IMR-90 (cell line): ENCODE measurements around the gene HMGCL. TPM values are rescaled to one million over a fixed set of nuclear protein-coding genes. Genes with fewer than 3 reads are reported as not detected.

ENCODE experiments used
- ATAC-seq: fragments of 200-7000 bp; cut with Tn5 transposase; 2 replicates; pipeline ENCODE4 v1.9.1; 2020; ENCODE audit warnings: low read depth, mild to moderate bottlenecking, moderate library complexity
- BruUV-seq: library from RNA; stranded (reverse); fragments of 400-500 nt; replicated peaks from 2 replicates; lab custom pipeline; 2021; lab: Mats Ljungman, UMichigan
- CTCF ChIA-PET: fragments of 300-600 bp; formaldehyde crosslinking; extraction: SDS; loops from one replicate; lab custom pipeline; 2021; ENCODE audit warnings: antibody characterized with exemption; lab: Yijun Ruan, JAX
- POLR2A ChIA-PET: fragments of 300-600 bp; sonication (Branson Sonifier 250); formaldehyde crosslinking; loops from one replicate; lab custom pipeline; 2022; ENCODE audit warnings: antibody characterized with exemption; ENCODE audit not compliant: unreplicated experiment; lab: Charles Lee
- DNase-seq: peaks from one replicate; pipeline ENCODE4 v3.0.0; 2013
- H2AFZ ChIP-seq: replicated peaks from 2 replicates; pipeline ENCODE3; 2013; ENCODE audit warnings: low read length, mild to moderate bottlenecking; ENCODE audit not compliant: poor library complexity
- H2AK5ac ChIP-seq: 2 replicates; pipeline ENCODE4 v1.6.1; 2013; ENCODE audit warnings: low read depth, low read length, inconsistent platforms
- H2AK9ac ChIP-seq: replicated peaks from 2 replicates; pipeline ENCODE3; 2013; ENCODE audit warnings: mild to moderate bottlenecking, low read depth, low read length, moderate library complexity; ENCODE audit not compliant: poor library complexity
- H2BK120ac ChIP-seq: 2 replicates; pipeline ENCODE4 v1.6.1; 2013; ENCODE audit warnings: low read depth, low read length, inconsistent platforms
- H2BK15ac ChIP-seq: 3 replicates; pipeline ENCODE4 v1.6.1; 2013; ENCODE audit warnings: low read depth, low read length, inconsistent platforms
- H2BK20ac ChIP-seq: 2 replicates; pipeline ENCODE4 v1.6.1; 2013; ENCODE audit warnings: low read depth, mild to moderate bottlenecking, inconsistent platforms, low read length, moderate library complexity
- H2BK5ac ChIP-seq: 2 replicates; pipeline ENCODE4 v1.6.1; 2013; ENCODE audit warnings: mild to moderate bottlenecking, low read depth, low read length, inconsistent platforms; ENCODE audit not compliant: poor library complexity, severe bottlenecking
- H3K14ac ChIP-seq: replicated peaks from 2 replicates; pipeline ENCODE4 v1.6.1; 2013; ENCODE audit warnings: low read depth, low read length, inconsistent platforms
- H3K18ac ChIP-seq: 2 replicates; pipeline ENCODE4 v1.6.1; 2013; ENCODE audit warnings: low read depth, low read length, control low read depth
- H3K23ac ChIP-seq: 2 replicates; pipeline ENCODE4 v1.6.1; 2013; ENCODE audit warnings: low read depth, low read length, inconsistent platforms
- H3K27ac ChIP-seq: 2 replicates; pipeline ENCODE4 v1.5.1; 2013; ENCODE audit warnings: mild to moderate bottlenecking, control low read depth, low read length; ENCODE audit not compliant: insufficient read depth
- H3K27me3 ChIP-seq: 2 replicates; pipeline ENCODE4 v1.6.1; 2013; ENCODE audit warnings: low read length; ENCODE audit not compliant: control insufficient read depth, insufficient read depth
- H3K36me3 ChIP-seq: 2 replicates; pipeline ENCODE4 v1.6.1; 2013; ENCODE audit warnings: low read length, mixed read lengths; ENCODE audit not compliant: control insufficient read depth, insufficient read depth
- H3K4ac ChIP-seq: 2 replicates; pipeline ENCODE4 v1.6.1; 2013; ENCODE audit warnings: low read depth, low read length, inconsistent platforms
- H3K4me1 ChIP-seq: 2 replicates; pipeline ENCODE4 v1.6.1; 2013; ENCODE audit warnings: low read length, mixed read lengths; ENCODE audit not compliant: control insufficient read depth, insufficient read depth
- H3K4me2 ChIP-seq: 2 replicates; pipeline ENCODE4 v1.6.1; 2013; ENCODE audit warnings: low read depth, mild to moderate bottlenecking, control low read depth, low read length, moderate library complexity
- H3K4me3 ChIP-seq: 2 replicates; pipeline ENCODE4 v1.5.1; 2013; ENCODE audit warnings: low read depth, mild to moderate bottlenecking, control low read depth, low read length, moderate library complexity; ENCODE audit not compliant: insufficient read depth
- H3K56ac ChIP-seq: 2 replicates; pipeline ENCODE4 v1.6.1; 2013; ENCODE audit warnings: low read length, inconsistent platforms; ENCODE audit not compliant: insufficient read depth; ENCODE audit errors: extremely low read depth
- H3K79me1 ChIP-seq, 2 experiments: 2 replicates each; pipeline ENCODE4 v1.6.1; 2013; ENCODE audit warnings: low read length in 2 of 2, inconsistent platforms in 1 of 2, low read depth in 1 of 2
- H3K9ac ChIP-seq: 2 replicates; pipeline ENCODE4 v1.6.1; 2013; ENCODE audit warnings: low read depth, low read length, control low read depth
- H3K9me1 ChIP-seq: 2 replicates; pipeline ENCODE4 v1.6.1; 2013; ENCODE audit warnings: low read length, inconsistent platforms; ENCODE audit not compliant: insufficient read depth
- H3K9me3 ChIP-seq: 2 replicates; pipeline ENCODE4 v1.6.1; 2013; ENCODE audit warnings: low read length; ENCODE audit not compliant: control insufficient read depth, insufficient read depth
- H4K20me1 ChIP-seq: 2 replicates; pipeline ENCODE4 v1.6.1; 2013; ENCODE audit warnings: low read length, inconsistent platforms; ENCODE audit not compliant: insufficient read depth
- H4K5ac ChIP-seq: 2 replicates; pipeline ENCODE4 v1.6.1; 2013; ENCODE audit warnings: mild to moderate bottlenecking, low read depth, low read length, control low read depth
- H4K8ac ChIP-seq, 2 experiments: 2 replicates each; pipeline ENCODE4 v1.6.1; 2013; ENCODE audit warnings: low read depth in 2 of 2, low read length in 2 of 2, control low read depth in 1 of 2, inconsistent platforms in 1 of 2
- H4K91ac ChIP-seq: 2 replicates; pipeline ENCODE4 v1.6.1; 2013; ENCODE audit warnings: low read depth, low read length, inconsistent platforms; ENCODE audit not compliant: insufficient read depth
- BHLHE40 ChIP-seq: fragments of 150-350 bp; IDR thresholded peaks from 2 replicates; pipeline ENCODE4 v1.6.1; 2016; ENCODE audit warnings: mild to moderate bottlenecking, low read depth, low read length
- CEBPB ChIP-seq: IDR thresholded peaks from 2 replicates; pipeline ENCODE4 v1.6.1; 2012; ENCODE audit warnings: low read depth, low read length, improper control_type of control experiment
- CHD1 ChIP-seq: IDR thresholded peaks from 2 replicates; pipeline ENCODE4 v1.6.1; 2012; ENCODE audit warnings: low read depth, low read length, improper control_type of control experiment
- CTCF ChIP-seq: conservative IDR thresholded peaks from 2 replicates; pipeline ENCODE4 v1.5.1; 2012; ENCODE audit warnings: mild to moderate bottlenecking, low read depth, low read length, improper control_type of control experiment
- FOS ChIP-seq: fragments of 150-350 bp; IDR thresholded peaks from 2 replicates; pipeline ENCODE4 v1.6.1; 2016; ENCODE audit warnings: low read depth, low read length
- MAZ ChIP-seq: IDR thresholded peaks from 2 replicates; pipeline ENCODE4 v1.6.1; 2012; ENCODE audit warnings: low read depth, mild to moderate bottlenecking, low read length, improper control_type of control experiment, moderate library complexity, borderline replicate concordance
- MXI1 ChIP-seq: IDR thresholded peaks from 2 replicates; pipeline ENCODE4 v1.6.1; 2012; ENCODE audit warnings: low read depth, mild to moderate bottlenecking, low read length, moderate library complexity, borderline replicate concordance
- NFE2L2 ChIP-seq: fragments of 150-350 bp; IDR thresholded peaks from 2 replicates; pipeline ENCODE4 v1.6.1; 2016; ENCODE audit warnings: low read depth, mild to moderate bottlenecking, low read length
- POLR2A ChIP-seq: IDR thresholded peaks from 2 replicates; pipeline ENCODE4 v1.6.1; 2012; ENCODE audit warnings: mild to moderate bottlenecking, low read depth, low read length
- RAD21 ChIP-seq: IDR thresholded peaks from 2 replicates; pipeline ENCODE4 v1.6.1; 2012; ENCODE audit warnings: low read length, improper control_type of control experiment
- RCOR1 ChIP-seq: IDR thresholded peaks from 2 replicates; pipeline ENCODE4 v1.6.1; 2012; ENCODE audit warnings: mild to moderate bottlenecking, low read length, improper control_type of control experiment; ENCODE audit not compliant: insufficient replicate concordance
- RFX5 ChIP-seq: IDR thresholded peaks from 2 replicates; pipeline ENCODE4 v1.8.0; 2012; ENCODE audit warnings: low read depth, mild to moderate bottlenecking, low read length, moderate library complexity
- SMC3 ChIP-seq: fragments of 150-350 bp; IDR thresholded peaks from 2 replicates; pipeline ENCODE4 v1.6.1; 2016; ENCODE audit warnings: low read depth, mild to moderate bottlenecking, antibody characterized with exemption, low read length, moderate library complexity
- USF2 ChIP-seq: fragments of 150-350 bp; IDR thresholded peaks from 2 replicates; pipeline ENCODE4 v1.6.1; 2017; ENCODE audit warnings: mild to moderate bottlenecking, antibody characterized with exemption, low read length, low read depth
- WGBS, 2 experiments: methylation state at CpG; one replicate each; pipeline versions ENCODE4 v1.1.5 to v1.1.7; 2013; ENCODE audit warnings: missing lambda C conversion rate in 2 of 2; ENCODE audit not compliant: insufficient read length in 1 of 2; ENCODE audit errors: extremely low coverage in 2 of 2; 5-methylcytosine and 5-hydroxymethylcytosine counted together
- dilution Hi-C: fragments of 300-500 bp; cut with HindIII; formaldehyde crosslinking; loops from one replicate; pipeline ENCODE4 v1.14.3; 2018; ENCODE audit warnings: low sequenced_read_pairs; ENCODE audit not compliant: unreplicated experiment
- in situ Hi-C: fragments of 300-500 bp; cut with MboI; formaldehyde crosslinking; loops from 3 replicates; pipeline ENCODE4 v1.14.3; 2019; ENCODE audit warnings: low sequenced_read_pairs, inconsistent platforms, mixed read lengths
- intact Hi-C: fragments of 100-400 bp; cut with micrococcal nuclease; formaldehyde crosslinking; loops from 2 replicates; pipeline ENCODE4 v1.10.0; 2022
- polyA plus RNA-seq, 3 experiments: library from polyadenylated mRNA; depleted of rRNA; stranded (reverse); fragments of >200 nt; gene quantifications; 2 replicates each; pipeline ENCODE4 v1.2.3, GENCODE V29; 2012; ENCODE audit warnings: low replicate concordance in 1 of 3
- total RNA-seq: library from RNA; depleted of rRNA; stranded (reverse); fragments of >200 nt; gene quantifications from 2 replicates; pipeline ENCODE4 v1.2.3, GENCODE V29; 2012

HMGCL gene
- total and polyA plus RNA-seq, 2 of the 4 experiments (the other 2 are of a cell fraction): 30.6 to 33.5 TPM

GRCh38 chr1:23816361-23816760 lies 8.9 kb downstream of the HMGCL start:
- dilution Hi-C loops: no loop called here
- intact Hi-C loops: no loop called here

More at GRCh38 chr1:23816361-23816760, 8.9 kb downstream of the HMGCL start:
- Histone ChIP-seq H4K8ac (no peak overlapping the region), H2BK20ac (no peak overlapping the region), H2AK5ac (no peak overlapping the region), H3K27me3 (no peaks in the 10 kb centered on the region), H4K5ac (no peak overlapping the region), H3K79me1 (no peaks in the 10 kb centered on the region), H2BK5ac (no peak overlapping the region), H2BK15ac (no peak overlapping the region), H3K4me1 (no peaks in the 10 kb centered on the region), H2AK9ac (no peak overlapping the region), H3K23ac (no peak overlapping the region), H3K14ac (no peak overlapping the region), H3K4me2 (no peak overlapping the region), H3K4ac (no peak overlapping the region), H4K91ac (no peak overlapping the region), H2BK120ac (no peak overlapping the region), H3K56ac (no peak overlapping the region), H3K36me3 (peaks cover 42% of the 10 kb centered on the region), H3K18ac (no peak overlapping the region), H3K4me3 (no peak overlapping the region), H2AFZ (no peak overlapping the region), H3K27ac (no peak overlapping the region), H3K9ac (no peak overlapping the region), H3K9me1 (no peaks in the 10 kb centered on the region), H3K9me3 (no peaks in the 10 kb centered on the region), H4K20me1 (no peaks in the 10 kb centered on the region)
- ChIA-PET CTCF (interaction anchor here (1.5 kb wide), 1 partner anchor 44 kb away, joined by 5 read pairs; no protein-coding TSS in a partner anchor), POLR2A (no interaction called here)
- DNase-seq (no peak), ATAC-seq (no peak)
- no CpG with 5 or more reads among the region's 3 CpGs for WGBS, 2 experiments
- in situ Hi-C loops: no loop called here
- TF ChIP-seq RAD21: no peak
- TF ChIP-seq USF2: no peak
- no peak for TF ChIP-seq NFE2L2
- TF ChIP-seq CHD1: no peak
- no peak for TF ChIP-seq MAZ
- no peak for TF ChIP-seq RCOR1
- TF ChIP-seq SMC3: no peak
- TF ChIP-seq CEBPB: no peak
- no peak for TF ChIP-seq BHLHE40
- no peak for TF ChIP-seq RFX5
- no peak for TF ChIP-seq FOS
- TF ChIP-seq MXI1: no peak
- no peak for TF ChIP-seq POLR2A
- TF ChIP-seq CTCF: no peak
- no TSS peak for BruUV-seq
